Skeletal muscle tissue (tissue), 4 donors: Measurements from ENCODE around the gene GATAD2A. TPM values are rescaled to one million over a fixed set of nuclear protein-coding genes. Genes with fewer than 3 reads are reported as not detected.
A peak's percentile ranks its signal among the peaks of the same experiment; 100 is the strongest.

Experiments used
- H3K27ac ChIP-seq: one replicate; pipeline ENCODE4 v1.7.0; 2013; ENCODE audit warnings: mild to moderate bottlenecking, low read depth, low read length, inconsistent platforms
- H3K27me3 ChIP-seq, 3 donors: one replicate each; pipeline ENCODE4 v1.7.0; 2013; ENCODE audit warnings: low read length in 3 of 3; ENCODE audit not compliant: control insufficient read depth in 3 of 3, insufficient read depth in 3 of 3
- H3K36me3 ChIP-seq, 3 donors: one replicate each; pipeline ENCODE4 v1.7.0; 2013; ENCODE audit warnings: low read length in 3 of 3; ENCODE audit not compliant: control insufficient read depth in 3 of 3, insufficient read depth in 3 of 3
- H3K4me1 ChIP-seq, 3 donors: one replicate each; pipeline ENCODE4 v1.7.0; 2013; ENCODE audit warnings: low read length in 3 of 3, mild to moderate bottlenecking in 3 of 3; ENCODE audit not compliant: control insufficient read depth in 3 of 3, insufficient read depth in 3 of 3
- H3K4me3 ChIP-seq, 3 donors: one replicate each; pipeline ENCODE4 v1.7.0; 2013; ENCODE audit warnings: low read length in 3 of 3
- H3K9ac ChIP-seq, 3 donors: one replicate each; pipeline ENCODE4 v1.7.0; 2013; ENCODE audit warnings: low read length in 3 of 3, mild to moderate bottlenecking in 3 of 3, moderate library complexity in 2 of 3, low read depth in 1 of 3
- H3K9me3 ChIP-seq, 3 donors: one replicate each; pipeline ENCODE4 v1.7.0; 2013; ENCODE audit warnings: low read length in 3 of 3; ENCODE audit not compliant: control insufficient read depth in 3 of 3
- total RNA-seq: library from RNA; depleted of rRNA; stranded (reverse); fragments of >200 nt; gene quantifications from one replicate; pipeline ENCODE4 v1.2.3, GENCODE V29; 2014
- donor health status: Osteomylitis.

GATAD2A gene
- total RNA-seq, 1 donor from 2014 or later = 19.8 TPM

- Histone ChIP-seq H3K4me1 (peaks cover 8 to 19% (median 9%) of the 10 kb centered on the region in 3 donors), H3K27ac (no peak overlapping the region), H3K36me3 (peaks cover 14 to 25% (median 19%) of the 10 kb centered on the region in 3 donors), H3K9me3 (no peaks in the 10 kb centered on the region), H3K27me3 (no peaks in the 10 kb centered on the region), H3K4me3 (no peak overlapping the region), H3K9ac (no peak overlapping the region)
Observed at GRCh38 chr19:19529783-19530422, 124.4 kb downstream of the GATAD2A start.

GRCh38 chr19:19530423-19530804, 124.9 kb downstream of the GATAD2A start:
- Histone ChIP-seq H3K4me3 (no peak overlapping the region), H3K27ac (no peak overlapping the region), H3K27me3 (no peaks in the 10 kb centered on the region), H3K36me3 (peaks cover 16 to 20% (median 19%) of the 10 kb centered on the region in 3 donors), H3K9ac (no peak overlapping the region), H3K9me3 (no peaks in the 10 kb centered on the region), H3K4me1 (peaks cover 7 to 14% (median 8%) of the 10 kb centered on the region in 3 donors)

GRCh38 chr19:19530889-19531288, 125.4 kb downstream of the GATAD2A start:
- no peak overlapping the region for H3K9ac ChIP-seq
- H3K4me3 ChIP-seq = no peak overlapping the region
- no peak overlapping the region for H3K27ac ChIP-seq
- peaks cover 16 to 19% (median 18%) of the 10 kb centered on the region in 3 donors for H3K36me3 ChIP-seq
- H3K27me3 ChIP-seq = peaks cover 0 to 3% (median 0%) of the 10 kb centered on the region in 3 donors
- no peaks in the 10 kb centered on the region for H3K9me3 ChIP-seq
- peaks cover 7 to 12% (median 8%) of the 10 kb centered on the region in 3 donors for H3K4me1 ChIP-seq

- Histone ChIP-seq H3K27ac (no peak overlapping the region), H3K9ac (peak overlapping the region in 2 of 3 donors; percentile 20 to 57), H3K4me3 (peak overlapping the region in 2 of 3 donors; percentile 6 to 30), H3K4me1 (peaks cover 7 to 12% (median 8%) of the 10 kb centered on the region in 3 donors), H3K36me3 (peaks cover 11 to 12% (median 12%) of the 10 kb centered on the region in 3 donors), H3K9me3 (no peaks in the 10 kb centered on the region), H3K27me3 (peaks cover under 1 to 6% (median 4%) of the 10 kb centered on the region in 3 donors)
Observed at GRCh38 chr19:19531951-19532805, 126.7 kb downstream of the GATAD2A start.

GRCh38 chr19:19532806-19533701, 127.6 kb downstream of the GATAD2A start:
- H3K9ac ChIP-seq = peak overlapping the region in 1 of 3 donors; percentile 57
- no peak overlapping the region for H3K4me3 ChIP-seq
- peaks cover 10 to 14% (median 13%) of the 10 kb centered on the region in 3 donors for H3K27me3 ChIP-seq
- no peaks in the 10 kb centered on the region for H3K9me3 ChIP-seq
- no peak overlapping the region for H3K27ac ChIP-seq
- H3K36me3 ChIP-seq = peaks cover 3 to 4% (median 4%) of the 10 kb centered on the region in 3 donors
- H3K4me1 ChIP-seq = peaks cover 7 to 16% (median 11%) of the 10 kb centered on the region in 3 donors

- H3K27me3 ChIP-seq = peaks cover 18 to 22% (median 21%) of the 10 kb centered on the region in 3 donors
- H3K27ac ChIP-seq = no peak overlapping the region
- peaks cover 14 to 24% (median 17%) of the 10 kb centered on the region in 3 donors for H3K4me1 ChIP-seq
- H3K9me3 ChIP-seq = no peaks in the 10 kb centered on the region
- no peak overlapping the region for H3K4me3 ChIP-seq
- H3K36me3 ChIP-seq = peaks cover 0 to 2% (median 2%) of the 10 kb centered on the region in 3 donors
- no peak overlapping the region for H3K9ac ChIP-seq
Observed at GRCh38 chr19:19533841-19534240, 128.4 kb downstream of the GATAD2A start.

- no peak overlapping the region for H3K4me3 ChIP-seq
- no peak overlapping the region for H3K27ac ChIP-seq
- peaks cover 0 to 2% (median 0%) of the 10 kb centered on the region in 3 donors for H3K36me3 ChIP-seq
- H3K4me1 ChIP-seq = peaks cover 14 to 26% (median 17%) of the 10 kb centered on the region in 3 donors
- H3K27me3 ChIP-seq = peaks cover 23 to 28% (median 26%) of the 10 kb centered on the region in 3 donors
- H3K9ac ChIP-seq = no peak overlapping the region
- no peaks in the 10 kb centered on the region for H3K9me3 ChIP-seq
Observed at GRCh38 chr19:19534556-19535265, 129.2 kb downstream of the GATAD2A start.

- H3K4me1 ChIP-seq = peaks cover 17 to 31% (median 17%) of the 10 kb centered on the region in 3 donors
Observed at GRCh38 chr19:19535311-19536191, 130.1 kb downstream of the GATAD2A start.

More at GRCh38 chr19:19535311-19536191, 130.1 kb downstream of the GATAD2A start:
- H3K27me3 ChIP-seq = peaks cover 28 to 35% (median 32%) of the 10 kb centered on the region in 3 donors
- H3K36me3 ChIP-seq = peaks cover 0 to 2% (median 0%) of the 10 kb centered on the region in 3 donors
- no peaks in the 10 kb centered on the region for H3K9me3 ChIP-seq
- no peak overlapping the region for H3K27ac ChIP-seq
- H3K4me3 ChIP-seq = no peak overlapping the region
- no peak overlapping the region for H3K9ac ChIP-seq
